HG03103 (cell line): ENCODE results near the gene AGRN.
"Not testable (repeated sequence)": the region's sequence is repeated elsewhere in the genome, so short reads cannot be mapped to it uniquely, and the experiment has no call there.

ENCODE experiments used
- ATAC-seq: cut with Tn5 transposase; IDR thresholded peaks from one replicate; pipeline ENCODE4 v1.9.1; 2021; ENCODE audit warnings: low read depth; ENCODE audit not compliant: unreplicated experiment

Gene AGRN

DNA sequence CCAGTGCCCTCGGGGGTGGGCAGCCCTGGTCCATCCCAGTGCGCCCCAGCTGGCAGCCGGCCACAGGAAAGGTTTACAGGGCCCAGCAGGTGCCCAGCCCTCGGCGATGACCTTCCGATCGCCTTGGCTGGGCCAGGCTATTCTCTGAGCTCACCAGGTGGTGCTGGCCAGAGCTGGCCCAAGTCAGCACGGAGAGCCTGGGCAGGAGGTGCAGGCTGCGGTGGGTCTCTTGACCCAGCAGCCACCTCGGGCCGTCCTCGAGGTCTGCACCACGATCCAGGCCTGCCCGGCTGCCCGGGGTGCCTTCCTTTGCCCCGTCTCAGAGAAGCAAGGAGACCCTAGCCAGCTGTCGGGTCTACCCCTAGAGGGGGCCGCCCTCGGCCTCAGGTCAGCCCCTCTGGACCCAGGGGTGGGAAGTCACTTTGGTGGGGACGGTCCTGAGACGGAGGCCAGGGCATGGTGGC, 38.4 kb upstream of the AGRN start:
- ATAC-seq, result no peak

DNA sequence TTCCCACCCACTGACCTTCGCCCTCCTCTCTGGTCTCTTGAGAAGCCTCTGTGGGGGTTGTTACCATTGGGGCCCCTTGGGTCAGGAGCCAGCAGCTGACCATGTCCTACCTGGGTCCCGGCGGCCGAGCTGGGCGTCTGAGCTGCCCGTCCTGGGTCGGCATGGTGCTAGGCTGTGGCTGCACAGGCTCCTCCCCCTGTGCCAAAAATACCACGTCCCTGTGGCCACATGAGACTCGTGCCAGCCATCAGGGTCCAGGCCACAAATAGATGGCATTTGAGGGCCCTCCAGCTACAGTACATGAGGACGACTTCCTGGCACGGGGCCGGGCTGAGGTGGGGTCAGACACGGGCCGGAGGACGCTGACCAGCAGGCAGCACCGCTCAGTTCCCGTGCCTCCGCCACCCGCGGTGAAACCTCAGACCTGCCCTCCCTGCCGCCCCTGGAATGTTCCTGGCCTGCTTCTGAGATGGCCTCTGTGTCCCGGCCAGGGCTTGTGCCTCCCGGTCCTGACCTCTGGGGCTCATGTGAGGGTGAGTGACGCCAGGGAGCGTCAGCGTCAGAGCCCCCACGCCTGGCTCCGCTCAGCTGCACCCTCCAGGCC, 37.9 kb upstream of the AGRN start, which contains the start of gene PERM1:
TSS of gene PERM1 (minus strand) at position 139 of the 604 bp plus-strand sequence. CDS start 1,064 bp downstream, outside the sequence.
- no peak for ATAC-seq

DNA sequence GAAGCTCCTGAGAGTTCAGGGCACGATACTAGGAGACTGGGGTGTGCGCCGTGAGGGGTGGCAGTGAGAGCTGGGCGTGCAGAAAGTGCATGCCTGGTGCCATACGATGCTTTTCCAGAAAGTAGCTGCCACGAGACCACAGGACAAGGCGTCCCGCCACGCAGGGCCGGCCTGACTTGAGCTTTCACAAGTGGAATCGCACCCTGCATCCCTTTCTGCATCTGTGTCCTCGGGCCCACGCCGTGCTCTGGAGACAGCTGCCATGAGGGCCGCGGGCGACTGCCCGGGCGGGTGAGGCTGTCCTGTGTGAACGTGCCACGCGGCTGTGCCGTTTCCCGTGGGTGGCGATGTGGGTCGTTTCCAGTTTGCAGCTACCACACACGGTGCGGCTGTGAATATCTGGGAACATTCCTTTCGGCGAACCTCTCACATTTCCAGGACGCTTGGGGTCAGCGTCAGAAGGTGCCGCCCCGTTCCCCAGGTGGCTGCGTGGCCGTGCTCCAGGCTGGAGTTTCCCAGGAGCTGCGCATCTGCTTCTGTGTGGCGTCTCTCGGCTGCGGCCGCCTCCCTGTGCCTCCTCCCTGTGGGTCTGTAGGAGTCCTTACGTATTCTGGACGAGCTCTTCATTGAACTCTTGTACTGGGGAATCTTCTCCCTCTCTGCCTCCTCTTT, 37.0 kb upstream of the AGRN start:
- no peak for ATAC-seq

DNA sequence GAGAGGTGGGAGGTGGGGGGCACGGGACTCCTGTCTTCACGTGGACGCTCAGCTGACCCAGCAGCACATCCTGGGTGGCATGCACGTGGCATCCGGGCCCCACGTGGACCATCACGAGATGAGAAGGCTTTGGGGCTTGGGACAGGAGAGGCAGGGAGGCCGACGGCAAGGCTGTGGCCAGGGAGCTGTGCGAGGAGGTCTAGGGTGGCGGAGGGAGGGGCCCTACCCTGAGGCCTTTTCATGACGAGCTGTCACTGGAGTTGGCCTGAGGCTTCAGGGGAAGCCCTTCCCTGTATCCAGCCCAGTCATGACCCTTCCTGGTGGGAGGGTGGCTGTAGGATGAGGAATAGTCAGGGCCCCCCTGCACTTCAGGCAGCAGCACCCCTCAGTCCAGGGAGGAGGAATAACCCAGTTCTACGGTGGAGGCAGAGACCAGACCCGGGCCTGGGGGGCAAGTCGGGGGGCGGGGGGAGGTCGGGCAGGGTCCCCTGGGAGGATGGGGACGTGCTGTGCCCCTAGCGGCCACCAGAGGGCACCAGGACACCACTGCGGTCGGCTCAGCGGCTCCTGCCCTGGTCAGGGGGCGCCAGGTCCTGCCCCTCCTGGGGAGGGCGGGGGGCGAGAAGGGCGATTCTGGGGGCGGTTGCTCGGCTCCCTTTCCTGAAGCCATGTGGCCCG, 36.0 kb upstream of the AGRN start:
- no peak for ATAC-seq

DNA sequence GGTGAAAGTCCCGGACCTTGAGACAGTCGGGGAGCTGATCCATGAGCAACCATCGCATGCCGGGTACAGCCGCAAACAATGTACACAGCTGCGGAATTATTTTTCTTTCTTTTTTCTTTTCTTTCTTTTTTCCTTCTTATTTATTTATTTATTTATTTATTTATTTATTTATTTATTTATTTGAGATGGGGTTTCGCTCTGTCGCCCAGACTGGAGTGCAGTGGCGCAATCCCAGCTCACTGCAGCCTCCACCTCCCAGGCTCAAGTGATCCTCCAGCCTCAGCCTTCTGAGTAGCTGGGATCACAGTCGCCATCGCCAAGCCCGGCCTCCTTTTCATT, 35.5 kb upstream of the AGRN start:
- ATAC-seq, result no peak

DNA sequence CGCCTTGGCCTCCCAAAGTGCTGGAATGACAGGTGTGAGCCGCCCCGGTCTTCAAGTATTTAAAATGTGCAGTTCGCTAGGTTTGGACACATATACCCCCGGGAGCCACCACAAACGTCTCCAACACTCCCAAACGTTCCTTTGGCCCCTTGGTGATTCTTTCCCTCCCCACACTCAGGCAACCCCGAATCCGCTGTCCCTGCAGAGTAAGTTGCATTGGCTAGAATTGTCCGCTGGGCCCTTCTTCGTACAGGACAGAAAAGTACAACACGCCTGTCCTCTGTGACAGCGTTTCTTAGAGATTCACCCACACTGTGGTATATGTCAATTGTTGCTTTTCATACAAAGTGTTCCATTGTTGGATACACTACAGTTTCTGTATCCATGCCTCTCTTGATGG, 34.8 kb upstream of the AGRN start:
- no peak for ATAC-seq

DNA sequence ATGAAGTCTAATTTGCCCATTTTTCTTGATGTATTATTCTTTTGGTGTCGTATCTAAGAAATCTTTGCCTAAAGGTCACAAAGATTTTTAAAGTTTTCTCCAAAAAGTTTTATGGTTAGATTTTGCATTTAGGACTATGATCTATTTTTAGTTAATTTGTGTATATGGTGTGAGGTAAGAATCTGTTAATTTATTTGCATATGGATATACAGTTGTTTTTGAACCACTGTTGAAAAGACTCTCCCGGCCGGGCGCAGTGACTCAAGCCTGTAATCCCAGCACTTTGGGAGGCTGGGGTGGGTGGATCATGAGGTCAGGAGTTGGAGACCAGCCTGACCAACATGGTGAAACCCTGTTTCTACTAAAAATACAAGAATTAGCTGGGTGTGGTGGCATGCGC, 31.9 kb upstream of the AGRN start:
- ATAC-seq, result not testable (repeated sequence)

DNA sequence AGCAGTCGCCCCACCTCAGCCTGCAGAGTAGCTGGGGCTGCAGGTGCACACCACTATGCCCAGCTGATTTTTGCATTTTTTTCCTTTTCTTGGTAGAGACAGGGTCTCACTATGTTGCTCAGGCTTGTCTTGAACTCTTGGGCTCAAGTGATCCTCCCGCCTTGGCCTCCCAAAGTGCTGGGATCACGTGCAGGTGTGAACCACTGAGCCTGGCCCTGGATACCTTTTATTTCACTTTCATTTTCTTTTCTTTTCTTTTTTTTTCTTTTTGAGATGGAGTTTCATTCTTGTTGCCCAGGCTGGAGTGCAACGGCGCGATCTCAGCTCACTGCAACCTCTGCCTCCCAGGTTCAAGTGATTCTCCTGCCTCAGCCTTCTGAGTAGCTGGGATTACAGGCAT, 28.6 kb upstream of the AGRN start:
- not testable (repeated sequence) for ATAC-seq

DNA sequence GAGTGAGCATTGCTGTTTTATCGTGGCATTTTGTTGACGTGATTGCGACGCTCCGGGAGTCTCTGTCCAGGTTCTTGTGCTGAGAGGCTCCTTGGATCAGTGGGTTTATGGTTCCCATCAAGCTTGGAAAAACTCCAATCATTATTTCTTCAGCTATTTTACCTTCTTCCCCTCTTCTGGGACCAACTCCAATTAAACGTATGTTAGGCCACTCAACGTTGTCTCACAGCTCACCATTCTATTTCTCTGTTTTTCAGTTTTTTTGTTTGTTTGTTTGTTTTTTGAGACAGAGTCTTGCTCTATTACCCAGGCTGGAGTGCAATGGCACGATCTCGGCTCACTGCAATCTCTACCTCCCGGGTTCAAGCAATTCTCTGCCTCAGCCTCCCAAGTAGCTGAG, 28.0 kb upstream of the AGRN start:
- no peak for ATAC-seq

DNA sequence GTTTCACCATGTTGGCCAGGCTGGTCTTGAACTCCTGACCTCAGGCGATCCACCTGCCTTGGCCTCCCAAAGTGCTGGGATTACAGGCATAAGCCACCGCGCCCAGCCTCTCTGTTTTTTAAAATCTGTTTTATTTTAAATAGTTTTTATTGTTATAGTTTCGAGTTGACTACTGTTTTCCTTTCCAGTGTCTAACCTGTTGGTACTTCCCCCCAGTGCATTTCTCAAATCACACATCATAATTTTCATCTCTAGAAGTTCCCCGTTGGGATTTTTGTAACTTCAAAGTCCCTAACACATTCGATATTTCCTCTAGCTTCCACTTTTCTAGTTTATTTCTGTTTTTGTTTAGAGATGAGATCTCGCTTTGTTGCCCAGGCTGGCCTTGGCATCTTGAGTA, 27.6 kb upstream of the AGRN start:
- ATAC-seq, result no peak

DNA sequence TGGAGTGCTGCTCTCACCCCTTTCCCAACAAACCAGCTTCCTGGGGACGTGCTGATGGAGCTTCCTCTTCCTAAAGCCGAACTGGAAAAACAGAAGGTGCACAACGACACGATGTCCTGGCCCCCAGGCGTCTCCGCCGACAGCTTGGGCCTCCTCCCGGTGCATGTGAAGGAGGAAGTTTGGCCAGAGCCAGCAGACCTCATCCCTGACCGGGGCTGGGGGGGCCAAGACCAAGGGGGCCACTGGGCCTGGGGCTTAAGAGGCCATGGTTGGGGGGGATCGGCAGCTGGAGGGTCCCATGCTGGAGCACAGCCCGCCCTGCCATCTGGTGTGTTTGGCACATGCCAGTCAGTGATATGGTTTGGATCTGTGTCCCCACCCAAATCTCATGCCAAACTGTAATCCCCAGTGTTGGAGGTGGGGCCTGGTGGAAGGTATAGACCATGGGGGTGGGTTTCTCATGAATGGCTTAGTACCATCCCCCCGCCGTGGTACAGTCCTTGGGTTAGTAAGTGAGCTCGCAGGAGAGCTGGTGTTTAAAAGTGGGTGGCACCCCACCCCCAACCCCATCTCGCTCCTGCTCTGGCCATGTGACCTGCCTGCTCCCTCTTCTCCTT, 26.4 kb upstream of the AGRN start:
- no peak for ATAC-seq

DNA sequence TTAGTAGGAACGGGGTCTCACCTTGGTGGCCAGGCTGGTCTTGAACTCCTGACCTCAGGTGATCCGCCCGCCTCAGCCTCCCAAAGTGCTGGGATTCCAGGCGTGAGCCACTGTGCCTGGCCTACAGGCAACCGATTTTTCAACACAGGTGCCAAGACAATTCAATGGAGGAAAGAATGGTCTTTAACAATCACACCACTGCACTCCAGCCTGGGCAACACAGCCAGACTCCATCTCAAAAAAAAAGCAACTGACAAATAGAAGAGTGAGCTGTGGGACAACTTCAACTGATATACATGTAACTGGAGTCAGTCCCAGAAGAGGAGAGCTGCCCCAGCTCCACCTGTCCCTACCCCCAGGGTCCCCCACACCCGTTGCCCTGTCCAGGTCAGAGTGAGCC, 25.4 kb upstream of the AGRN start:
- ATAC-seq, result not testable (repeated sequence)

DNA sequence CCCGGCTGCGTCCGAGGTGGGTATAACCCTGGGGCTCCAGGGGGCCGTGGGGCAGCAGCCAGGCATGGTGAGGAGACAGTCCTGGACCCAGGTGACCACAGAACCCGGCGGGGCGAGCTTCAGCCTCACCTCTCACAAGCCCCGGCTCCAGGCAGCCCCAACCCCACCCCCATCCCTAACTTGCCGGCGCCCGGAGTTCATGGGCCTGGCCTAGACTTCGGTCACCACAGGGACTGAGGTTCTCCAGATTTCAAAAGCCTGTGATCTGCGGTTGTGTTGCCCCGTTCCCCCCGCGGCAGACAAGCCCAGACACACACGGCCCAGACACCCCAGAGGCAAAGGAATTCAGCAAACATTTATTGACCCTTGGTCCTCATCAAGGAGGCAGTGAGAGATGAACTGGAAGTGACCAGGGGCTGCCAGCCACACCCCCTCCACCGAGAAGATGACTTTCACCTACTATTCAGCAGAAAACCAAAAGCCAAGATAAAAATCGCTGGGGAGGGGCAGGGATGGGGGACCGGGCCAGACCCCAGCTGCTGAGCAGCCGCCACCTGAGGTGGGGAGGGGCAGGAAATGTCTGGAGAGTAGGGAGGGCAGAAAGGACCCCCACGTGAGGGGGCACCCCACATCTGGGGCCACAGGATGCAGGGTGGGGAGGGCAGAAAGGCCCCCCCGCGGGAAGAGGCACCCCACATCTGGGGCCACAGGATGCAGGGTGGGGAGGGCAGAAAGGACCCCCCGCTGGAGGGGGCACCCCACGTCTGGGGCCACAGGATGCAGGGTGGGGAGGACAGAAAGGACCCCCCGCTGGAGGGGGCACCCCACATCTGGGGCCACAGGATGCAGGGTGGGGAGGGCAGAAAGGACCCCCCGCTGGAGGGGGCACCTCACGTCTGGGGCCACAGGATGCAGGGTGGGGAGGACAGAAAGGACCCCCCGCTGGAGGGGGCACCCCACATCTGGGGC, 24.0 kb upstream of the AGRN start:
- ATAC-seq, result no peak

DNA sequence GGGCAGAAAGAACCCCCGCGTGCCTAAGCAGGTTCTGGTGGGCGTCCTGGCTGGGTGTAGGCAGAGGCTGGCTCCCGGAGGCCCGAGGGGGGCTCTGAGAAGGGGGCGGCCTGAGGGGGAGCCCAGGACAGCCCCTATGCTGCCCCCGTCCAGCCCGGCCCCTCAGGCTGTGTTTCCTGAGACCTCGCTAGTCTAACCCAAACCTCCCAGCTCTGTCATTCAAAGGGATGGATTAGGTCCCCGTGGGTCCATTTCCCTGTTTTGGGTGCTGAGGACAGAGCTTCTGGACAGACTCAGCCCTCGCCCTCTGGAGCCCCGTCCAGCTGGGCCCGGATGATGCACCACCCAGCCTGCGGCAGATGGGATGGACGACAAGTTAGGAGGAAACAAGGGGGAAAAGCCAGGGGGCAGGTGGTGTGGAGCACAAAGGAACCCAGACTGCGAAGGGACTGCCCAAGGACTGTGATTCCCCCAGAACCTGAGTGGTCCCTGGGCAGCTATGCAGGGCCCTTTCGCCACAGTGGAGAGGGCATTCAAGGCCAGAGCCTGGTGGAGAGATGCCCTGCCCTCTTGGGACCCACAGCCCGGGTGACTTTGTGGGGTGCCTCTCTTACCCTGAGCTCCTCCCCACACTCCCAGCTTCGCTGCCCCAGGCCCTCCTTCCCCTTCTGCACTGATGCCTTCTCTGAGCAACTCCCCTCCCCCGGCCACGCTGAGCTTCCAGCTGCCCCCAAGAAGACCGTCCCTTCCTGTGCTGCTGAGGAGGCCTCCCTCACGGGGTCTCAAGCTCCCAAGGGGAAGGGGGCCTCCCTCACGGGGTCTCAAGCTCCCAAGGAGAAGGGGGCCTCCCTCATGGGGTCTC, 22.8 kb upstream of the AGRN start:
- ATAC-seq, result no peak

DNA sequence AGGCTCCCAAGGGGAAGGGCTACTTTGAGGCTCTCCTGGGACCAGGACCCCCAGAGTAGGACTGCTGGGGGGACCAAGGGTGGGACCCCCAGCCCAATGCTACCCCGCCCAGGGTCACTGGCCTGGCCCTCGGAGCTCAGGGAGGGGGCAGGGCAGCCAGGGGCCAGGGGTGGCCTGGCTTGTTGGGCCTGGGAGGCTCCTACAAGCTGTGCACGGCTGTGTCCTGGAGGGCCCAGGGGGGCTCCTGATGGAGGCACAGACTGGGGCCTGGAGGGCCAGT, 22.3 kb upstream of the AGRN start:
- no peak for ATAC-seq

DNA sequence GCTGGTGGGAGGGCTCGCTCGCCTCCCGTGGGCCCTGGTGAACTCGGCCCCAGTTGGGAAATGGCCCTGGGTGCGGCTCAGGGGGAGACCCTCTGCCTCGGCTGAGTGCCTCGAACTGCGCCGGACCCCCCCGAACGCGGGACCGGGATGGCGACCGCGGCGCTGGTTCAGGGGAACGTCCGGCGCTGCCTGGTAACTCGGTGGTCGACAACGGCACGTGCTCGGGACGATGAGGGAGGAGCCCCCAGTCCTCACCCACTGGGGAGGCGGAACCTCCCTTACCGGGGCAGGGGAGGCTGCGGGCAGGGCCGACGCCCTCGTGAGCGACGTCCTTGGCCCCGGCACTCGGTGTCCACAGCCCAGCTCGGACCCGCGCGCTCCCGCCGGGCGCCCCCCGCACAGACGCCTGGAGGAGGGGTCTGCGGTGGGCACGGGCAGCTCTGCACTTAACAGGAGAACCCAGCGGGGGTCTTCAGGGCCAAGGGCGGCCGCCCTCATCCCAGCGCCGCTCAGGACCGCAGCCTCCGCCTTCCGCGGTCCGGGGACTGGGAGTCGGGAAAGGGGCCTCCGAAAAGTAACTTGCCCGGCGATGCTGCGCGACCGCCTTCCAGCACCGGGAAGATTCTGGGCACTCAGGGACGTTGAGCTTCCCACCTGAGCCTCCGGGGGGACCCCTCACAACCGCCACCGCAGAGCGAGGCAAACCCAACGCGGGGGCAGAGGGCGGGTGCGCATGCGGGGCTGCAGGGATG, 21.8 kb upstream of the AGRN start:
- ATAC-seq, result no peak

DNA sequence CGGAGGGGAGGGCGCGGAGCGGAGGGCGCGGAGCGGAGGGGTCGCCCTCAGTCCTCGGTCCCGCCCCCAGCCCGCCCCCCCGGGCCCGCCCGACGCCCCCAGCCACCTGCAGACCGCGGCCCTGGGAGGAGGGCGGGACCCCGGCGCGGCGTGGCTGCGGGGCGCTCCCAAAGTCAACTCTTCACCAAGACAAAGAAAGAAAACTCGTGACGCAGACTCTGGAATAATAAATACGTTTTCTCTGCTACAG, 21.2 kb upstream of the AGRN start:
- ATAC-seq, result no peak

DNA sequence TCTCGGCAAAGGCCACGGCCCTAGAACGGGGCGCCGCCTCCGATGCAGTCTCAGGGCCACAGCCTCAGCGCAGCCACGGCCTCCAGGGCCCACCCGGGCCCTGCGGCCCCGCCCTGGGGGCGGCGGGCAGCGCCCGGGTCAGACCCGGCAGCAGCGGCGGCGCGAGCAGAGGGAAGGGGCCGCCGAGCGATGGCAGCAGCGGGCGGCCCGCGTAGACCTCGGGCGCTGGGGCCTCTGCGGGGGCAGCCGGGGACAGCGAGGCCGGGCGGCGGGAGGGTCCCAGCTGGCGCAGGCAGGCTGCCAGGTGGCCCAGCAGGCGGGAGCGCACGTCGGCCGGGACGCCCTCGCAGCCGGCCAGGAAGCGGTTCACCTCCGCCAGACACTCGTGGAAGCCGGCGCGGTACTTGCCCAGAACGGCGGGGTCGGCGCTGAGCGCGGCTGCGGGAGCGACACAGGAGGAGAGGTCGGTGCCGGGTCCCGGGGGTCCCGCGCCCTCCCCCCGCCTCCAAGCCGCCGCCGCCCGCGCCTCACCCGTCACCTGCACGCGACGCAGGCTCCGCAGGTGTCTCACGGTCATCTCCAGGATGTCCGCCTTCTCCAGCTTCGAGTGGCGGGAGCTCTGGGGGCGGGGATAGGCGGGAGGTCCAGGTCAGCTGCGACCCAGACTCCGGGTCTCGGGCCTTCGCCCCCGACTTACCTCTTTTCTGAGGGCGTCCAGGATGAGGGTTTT, 20.8 kb upstream of the AGRN start:
- no peak for ATAC-seq
